ENCODE measurements around the gene HPSE2. TPM values are rescaled to one million over a fixed set of nuclear protein-coding genes. Genes with fewer than 3 reads are reported as not detected.

HPSE2 gene
- total and polyA plus RNA-seq, 2 of the 8 experiments (the other 6 are each of a cell fraction or from before 2014, with no cell fraction given), result 0.41 to 0.58 TPM

- ChIA-PET POLR2A (ENCODE audit: partially characterized antibody) (no interaction called here), CTCF (ENCODE audit: partially characterized antibody) (interaction anchor here (0.6 kb wide), 1 partner anchor 12 kb away, joined by 3 read pairs; no protein-coding TSS in a partner anchor)
- H3K27ac ChIP-seq (ENCODE audit: low read depth, low read length), result no peak overlapping the region
- TF ChIP-seq CEBPB (IDR thresholded peaks at IDR 0.05; ENCODE audit: low read depth, low read length) (no peak), E2F6 (IDR thresholded peaks at IDR 0.05) (no peak), POLR2A (IDR thresholded peaks at IDR 0.05; ENCODE audit: control extremely low read depth in 1 of 2, low read depth in 2 of 2, low read length in 2 of 2) (no peak), TAF1 (IDR thresholded peaks at IDR 0.05; ENCODE audit: low read depth, low read length) (no peak), CBX5 (IDR thresholded peaks at IDR 0.05; ENCODE audit: low read depth, low read length) (no peak), MAFK (IDR thresholded peaks at IDR 0.05; ENCODE audit: low read depth, low read length) (no peak), SAP30 (IDR thresholded peaks at IDR 0.05; ENCODE audit: insufficient read depth, insufficient replicate concordance, low read length) (no peak), BRCA1 (IDR thresholded peaks at IDR 0.05; ENCODE audit: low read depth, low read length) (no peak), ATF2 (IDR thresholded peaks at IDR 0.05; ENCODE audit: low read length) (no peak), KDM4A (IDR thresholded peaks at IDR 0.05; ENCODE audit: low read depth, low read length, severe bottlenecking) (no peak), EGR1 (IDR thresholded peaks at IDR 0.05; ENCODE audit: borderline replicate concordance, low read depth, low read length) (no peak)
Measured at GRCh38 chr10:98418665-98419468, 816.8 kb downstream of the HPSE2 start.

More at GRCh38 chr10:98418665-98419468, 816.8 kb downstream of the HPSE2 start:
- no peak for FAIRE-seq
- Histone ChIP-seq H3K79me2 (ENCODE audit: control insufficient read depth in 1 of 2, insufficient read depth in 2 of 2, low read length in 2 of 2) (no peaks in the 10 kb centered on the region), H3K23ac (ENCODE audit: insufficient read length) (no peak overlapping the region), H4K91ac (replicated peaks; ENCODE audit: insufficient read length, low read length) (no peak overlapping the region), H3K27me3 (replicated peaks in 1 of 4; ENCODE audit: control insufficient read depth in 3 of 4, extremely low read depth in 1 of 4, insufficient read depth in 3 of 4, low read length in 3 of 4) (no peaks in the 10 kb centered on the region), H3K4me1 (replicated peaks in 1 of 4; ENCODE audit: control insufficient read depth in 3 of 4, insufficient read depth in 4 of 4, low read length in 3 of 4) (peaks cover 0 to 10% (median 3%) of the 10 kb centered on the region in 4 experiments; a peak in 6 of 7 replicates), H4K8ac (ENCODE audit: extremely low read depth, insufficient read depth, low read length) (no peak overlapping the region), H2BK15ac (ENCODE audit: low read length) (no peak overlapping the region), H4K5ac (ENCODE audit: insufficient read length, low read depth, low read length) (no peak overlapping the region), H3K4ac (replicated peaks; ENCODE audit: insufficient read length, low read depth, low read length) (no peak overlapping the region), H3K56ac (replicated peaks; ENCODE audit: insufficient read length, low read depth, low read length) (no peak overlapping the region), H2BK120ac (replicated peaks; ENCODE audit: low read depth, low read length) (no peak overlapping the region), H2BK20ac (ENCODE audit: low read length) (no peak overlapping the region), H3K18ac (ENCODE audit: extremely low read depth, low read length) (no peak overlapping the region), H3K9me3 (ENCODE audit: insufficient read depth in 2 of 2, low read depth in 1 of 2, low read length in 1 of 2) (no peaks in the 10 kb centered on the region), H2BK12ac (ENCODE audit: low read depth, low read length) (no peak overlapping the region), H2BK5ac (ENCODE audit: low read depth, low read length) (no peak overlapping the region), H2AK5ac (ENCODE audit: low read depth, low read length) (no peak overlapping the region), H3K14ac (ENCODE audit: insufficient read length) (no peak overlapping the region), H3K23me2 (ENCODE audit: low read depth, low read length) (no peaks in the 10 kb centered on the region; the same call in 1 of the 2 replicates), H3K79me1 (ENCODE audit: low read depth, low read length) (no peaks in the 10 kb centered on the region), H2AFZ (ENCODE audit: low read length) (no peak overlapping the region), H4K20me1 (replicated peaks in 1 of 2; ENCODE audit: control insufficient read depth in 1 of 2, insufficient read depth in 2 of 2, low read length in 2 of 2) (peaks cover 0 to 2% of the 10 kb centered on the region in 2 experiments), H3K4me2 (ENCODE audit: insufficient read depth in 1 of 2, low read depth in 2 of 2, low read length in 2 of 2) (no peak overlapping the region), H3K9ac (replicated peaks in 1 of 4; ENCODE audit: extremely low read depth in 1 of 4, low read depth in 3 of 4, low read length in 3 of 4) (no peak overlapping the region), H3K4me3 (ENCODE audit: extremely low read depth in 1 of 4, insufficient read depth in 2 of 4, low read depth in 3 of 4, low read length in 4 of 4) (no peak overlapping the region), H3K36me3 (ENCODE audit: control insufficient read depth in 2 of 4, insufficient read depth in 4 of 4, low read length in 3 of 4) (peaks cover 0 to 6% (median 2%) of the 10 kb centered on the region in 4 experiments; a peak in 4 of 8 replicates)
- WGBS, 2 experiments (ENCODE audit: extremely low coverage in 1 of 2, insufficient coverage in 1 of 2, insufficient read length in 1 of 2, insufficient replicate concordance in 2 of 2, low coverage in 1 of 2, low lambda C conversion rate in 2 of 2, missing lambda C conversion rate in 1 of 2), result 88% methylated on average over 18 of the region's 18 CpGs; no CpG with 5 or more reads in 1 of the 2 experiments
- DNase-seq (ENCODE audit: low read depth in 1 of 2, low spot score in 2 of 2), result no peak

All from H1 (cell line).